C4-2B (cell line): Measurements from ENCODE around the gene NAV2.

ENCODE experiments used
- H3K27ac ChIP-seq: fragments of 450-650 bp; 2 replicates; pipeline ENCODE4 v1.5.1; 2017
- CTCF ChIP-seq: fragments of 450-650 bp; conservative IDR thresholded peaks from 2 replicates; pipeline ENCODE4 v1.5.1; 2017; ENCODE audit warnings: mild to moderate bottlenecking
- ZFX ChIP-seq: fragments of 450-650 bp; IDR thresholded peaks from 2 replicates; pipeline ENCODE4 v1.6.1; 2017

The NAV2 gene

GRCh38 chr11:19712281-19713195 lies at the start of gene NAV2:
NAV2 (plus strand) TSS chr11:19712837; CDS start chr11:19713696, 859 bp downstream.
- no peak; the same call in 1 of the 2 replicates for TF ChIP-seq CTCF
- H3K27ac ChIP-seq = peak within 1 kb of the TSS; percentile 55

- H3K27ac ChIP-seq = no peak overlapping the region
- TF ChIP-seq ZFX = no peak
- TF ChIP-seq CTCF = no peak
Measured at GRCh38 chr11:19663206-19663605, 49.4 kb upstream of the NAV2 start.

GRCh38 chr11:19664886-19665548 lies 47.6 kb upstream of the NAV2 start:
- no peak overlapping the region for H3K27ac ChIP-seq
- TF ChIP-seq CTCF (no peak), ZFX (no peak)

- TF ChIP-seq CTCF (no peak), ZFX (no peak)
- H3K27ac ChIP-seq = no peak overlapping the region
Measured at GRCh38 chr11:19666951-19667350, 45.7 kb upstream of the NAV2 start.

GRCh38 chr11:19669511-19669910 lies 43.1 kb upstream of the NAV2 start:
- TF ChIP-seq ZFX (no peak), CTCF (no peak)
- H3K27ac ChIP-seq = peak overlapping the region; percentile 54

- peak overlapping the region; percentile 54 for H3K27ac ChIP-seq
- no peak for TF ChIP-seq ZFX
Measured at GRCh38 chr11:19670030-19670791, 42.4 kb upstream of the NAV2 start.

GRCh38 chr11:19672586-19673206 lies 39.9 kb upstream of the NAV2 start:
- no peak overlapping the region for H3K27ac ChIP-seq
- TF ChIP-seq CTCF = no peak
- no peak for TF ChIP-seq ZFX
